Activated CD4-positive, CD25-positive, alpha-beta regulatory T cell treated with anti-CD3 and anti-CD28 coated beads, Interleukin-2, amount 50 U/mL, for 16 hours (primary cell): Measurements from ENCODE around the gene MACF1.
A peak's percentile ranks its signal among the peaks of the same experiment; 100 is the strongest.
"Not testable (repeated sequence)": the region's sequence is repeated elsewhere in the genome, so short reads cannot be mapped to it uniquely, and the experiment has no call there.

Experiments used
- DNase-seq: peaks from one replicate; pipeline ENCODE4 v3.0.0-alpha.2; 2020; ENCODE audit warnings: low read depth, low spot score

The MACF1 gene

DNA sequence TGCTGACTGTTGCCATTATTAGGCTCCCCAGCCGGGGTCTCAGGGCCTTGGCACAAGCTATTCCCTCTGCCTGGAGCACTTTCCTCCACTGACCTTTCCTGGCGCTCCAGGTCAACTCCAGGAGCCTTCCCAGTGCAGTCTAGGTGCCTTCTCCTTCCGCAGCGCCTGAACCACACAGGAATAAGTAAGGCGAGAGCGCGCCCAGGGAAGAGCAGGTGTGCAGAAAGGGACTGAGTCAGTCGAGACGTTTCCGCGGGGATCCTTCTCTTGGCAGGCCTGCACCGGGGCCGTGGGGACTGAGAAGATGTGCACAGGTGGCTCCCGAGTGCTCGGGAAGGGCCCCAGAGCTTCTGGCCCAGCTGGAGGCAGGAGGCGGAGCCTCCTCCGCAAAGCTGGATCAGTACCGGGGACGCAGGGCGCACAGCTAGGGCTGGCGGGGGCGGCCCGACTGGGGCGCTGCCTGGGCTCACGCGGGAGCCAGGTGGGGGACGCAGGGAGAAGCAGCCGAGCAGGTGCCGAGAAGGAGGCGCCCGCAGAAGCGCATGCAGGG, 286.2 kb downstream of the MACF1 start:
- DNase-seq = no peak

DNA sequence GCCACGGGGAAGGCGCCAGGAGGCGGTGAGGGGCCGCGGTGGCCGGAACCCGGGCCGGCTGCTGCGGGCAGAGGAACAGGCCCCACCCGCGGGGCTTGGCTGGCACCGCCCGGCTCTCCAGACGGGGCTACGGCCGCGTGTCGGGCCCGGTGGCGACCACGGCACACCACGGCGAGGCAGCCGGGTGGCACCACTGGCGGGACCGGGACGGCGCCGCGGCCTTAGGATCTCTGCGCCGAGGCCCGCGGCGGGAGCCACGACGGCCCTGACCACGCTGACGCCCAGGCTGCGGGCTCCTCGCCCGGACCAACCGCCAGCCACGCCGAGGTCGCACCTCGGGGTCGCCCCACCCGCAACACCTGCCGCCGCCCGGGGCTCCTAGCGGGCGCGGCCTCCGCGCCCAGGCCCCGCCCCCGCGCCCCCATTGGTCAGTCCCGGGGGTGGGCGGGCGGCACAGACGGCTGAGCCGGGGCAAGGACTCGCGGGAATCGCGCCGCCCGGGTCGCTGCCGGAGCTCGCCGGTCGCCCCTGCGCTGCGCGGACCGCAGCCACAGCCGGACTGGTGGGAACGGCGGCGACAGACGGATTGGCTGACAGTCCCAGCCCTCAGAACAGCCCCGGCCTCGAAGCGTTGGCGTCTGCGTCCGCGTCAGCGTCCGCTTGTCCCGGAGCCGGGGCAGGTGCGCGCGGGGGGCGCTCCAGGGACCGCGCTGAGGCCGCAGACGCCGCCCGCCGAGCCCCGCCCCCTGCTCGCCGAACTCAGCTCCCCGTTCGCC, 286.8 kb downstream of the MACF1 start, which contains the start of gene BMP8A:
BMP8A (plus strand) TSS at position 491 of the 776 bp plus-strand sequence. CDS start 356 bp downstream, outside the sequence.
- peak; percentile 40 for DNase-seq

DNA sequence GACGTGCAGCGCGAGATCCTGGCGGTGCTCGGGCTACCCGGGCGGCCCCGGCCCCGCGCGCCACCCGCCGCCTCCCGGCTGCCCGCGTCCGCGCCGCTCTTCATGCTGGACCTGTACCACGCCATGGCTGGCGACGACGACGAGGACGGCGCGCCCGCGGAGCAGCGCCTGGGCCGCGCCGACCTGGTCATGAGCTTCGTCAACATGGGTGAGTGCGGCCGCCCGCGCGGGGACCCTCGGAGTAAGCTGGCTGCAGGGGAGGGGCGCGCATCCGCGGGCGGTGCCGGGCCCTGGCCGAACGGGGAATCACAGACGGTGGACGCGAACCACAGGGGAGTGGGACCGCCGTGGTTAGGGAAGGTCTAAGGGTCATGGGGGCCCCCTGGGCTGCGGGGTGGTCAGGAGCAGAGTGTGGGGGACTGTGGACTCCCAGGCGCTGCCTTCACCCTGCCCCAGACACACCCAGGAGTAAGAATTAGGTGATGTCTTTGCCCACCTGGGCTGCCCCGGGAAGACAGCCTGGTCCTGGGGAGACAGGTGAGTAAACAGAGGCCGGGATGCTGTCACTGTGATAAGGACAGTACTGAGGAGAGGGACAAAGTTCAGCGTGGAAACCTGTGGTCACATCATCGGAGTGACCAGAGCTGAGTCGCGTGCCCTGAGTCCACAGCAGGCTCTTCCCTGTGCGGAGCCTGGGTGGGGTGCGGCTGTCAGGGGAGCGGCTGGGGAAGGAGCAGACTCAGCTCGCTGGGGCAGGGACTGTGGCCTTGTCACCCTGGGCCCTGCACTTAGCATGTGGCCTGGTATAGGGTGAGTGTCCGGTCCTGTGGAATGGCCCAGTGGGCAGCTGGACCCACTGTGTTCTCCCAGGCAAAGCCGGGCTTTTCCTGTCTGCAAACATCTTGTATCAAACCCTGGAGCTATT, 287.9 kb downstream of the MACF1 start:
- DNase-seq = not testable (repeated sequence)

DNA sequence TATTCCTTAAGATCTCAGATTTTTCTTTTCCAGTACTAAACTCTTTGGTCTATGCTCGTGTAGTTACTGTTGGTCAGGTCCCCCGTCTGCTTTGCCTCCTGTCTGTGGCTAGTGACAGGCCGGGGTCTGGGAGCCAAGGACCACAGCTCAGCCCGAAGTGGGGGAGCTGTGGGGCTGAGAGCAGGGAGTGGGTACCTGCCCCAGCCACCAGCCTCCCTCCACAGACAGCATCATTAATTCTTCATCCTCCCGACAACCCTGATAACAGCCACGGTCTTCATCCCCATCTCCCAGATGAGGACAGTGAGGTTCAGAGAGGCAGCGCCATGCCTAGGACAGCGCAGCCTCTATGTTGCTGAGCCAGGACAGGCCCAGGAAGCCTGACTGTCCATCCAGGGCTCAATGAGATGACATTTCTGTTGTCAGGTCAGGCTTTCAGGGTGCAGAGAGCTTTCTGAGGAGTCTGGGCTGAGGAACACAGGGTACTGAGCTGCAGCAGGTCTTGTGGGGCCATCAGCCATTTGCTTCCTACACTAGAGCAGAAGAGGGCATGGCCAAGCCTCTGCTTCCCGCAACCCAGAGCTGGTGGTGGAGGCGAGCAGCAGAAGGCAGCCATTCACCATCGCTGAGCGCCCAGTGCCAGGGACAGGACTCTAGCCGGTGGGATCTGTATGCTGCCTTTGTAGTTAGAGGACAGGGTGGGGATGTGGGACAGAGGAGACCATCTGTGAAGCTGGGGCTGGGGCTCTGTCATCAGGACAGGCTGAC, 288.7 kb downstream of the MACF1 start:
- DNase-seq = not testable (repeated sequence)

DNA sequence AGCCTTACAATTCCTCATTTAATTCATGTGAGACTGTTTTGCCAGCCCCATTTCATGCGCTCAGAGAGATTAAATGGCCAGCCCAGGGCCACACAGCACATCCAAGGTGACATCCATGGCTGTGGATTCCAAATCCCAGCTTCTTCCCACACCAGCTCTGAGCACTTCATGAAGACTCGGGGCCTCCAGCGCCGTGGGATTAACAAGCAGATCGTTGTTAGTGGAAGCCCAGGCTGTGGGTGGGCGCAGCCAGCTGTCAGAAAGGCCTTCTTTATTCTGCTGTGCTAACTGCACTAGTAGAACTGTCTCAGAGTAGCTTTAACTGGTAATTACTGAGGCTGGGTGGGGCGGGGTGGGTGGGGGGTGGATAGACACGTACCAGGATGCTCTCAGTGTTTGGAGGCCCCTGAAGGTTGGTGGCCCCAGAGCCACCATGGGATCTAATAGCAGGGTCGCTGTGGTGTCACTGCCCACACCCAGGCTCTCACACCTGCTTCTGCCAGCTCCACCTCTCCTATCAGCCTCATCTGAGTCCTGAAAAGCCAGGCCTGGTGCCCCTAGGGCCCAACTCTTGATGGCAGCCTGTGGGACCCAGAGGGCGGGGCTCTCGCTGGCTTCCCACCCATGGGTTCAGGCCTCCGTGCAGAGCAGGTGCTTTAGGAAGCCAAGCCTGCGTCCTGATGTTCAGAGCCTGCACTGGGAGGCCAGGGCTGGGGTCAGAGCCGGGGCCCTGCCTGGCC, 290.3 kb downstream of the MACF1 start:
- no peak for DNase-seq

DNA sequence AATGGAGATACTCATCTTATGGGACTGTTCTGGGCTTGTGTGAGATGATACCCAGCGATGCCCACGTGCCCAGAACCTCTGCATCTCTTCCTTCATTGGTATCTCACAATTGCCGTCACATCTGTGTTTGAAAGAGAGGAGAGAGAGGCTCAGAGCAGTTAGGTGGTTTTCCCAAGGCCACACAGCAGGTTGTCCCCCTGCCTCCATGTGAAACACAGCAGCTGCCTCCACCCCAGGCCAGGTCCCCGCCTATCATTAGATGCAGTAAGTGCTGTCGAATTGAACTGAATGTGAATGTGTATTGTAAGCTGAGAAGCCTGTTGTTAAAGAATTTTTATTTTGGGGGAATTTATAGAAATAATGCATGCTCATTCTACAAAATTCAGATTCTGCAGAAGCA, 292.0 kb downstream of the MACF1 start:
- DNase-seq = not testable (repeated sequence)

DNA sequence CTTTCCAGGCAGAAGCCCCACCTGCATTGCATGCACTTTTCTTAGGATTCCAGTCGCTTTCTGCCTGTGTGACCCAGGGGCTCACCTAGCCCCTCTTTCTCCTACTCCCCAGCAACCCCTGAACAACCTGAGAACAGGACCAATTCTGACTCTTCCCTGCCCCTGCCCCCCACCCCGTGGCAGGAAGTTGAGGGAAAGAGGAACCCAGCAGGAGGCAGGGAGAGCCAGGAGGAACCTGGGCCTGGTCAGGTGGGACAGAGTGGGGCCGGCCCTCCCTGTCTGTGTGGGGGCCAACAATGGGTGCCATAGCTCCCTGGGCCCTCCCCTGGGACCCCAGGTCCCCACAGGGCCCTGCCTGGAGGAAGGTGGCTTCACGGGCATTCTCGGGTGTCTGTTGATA, 293.1 kb downstream of the MACF1 start:
- DNase-seq = no peak

DNA sequence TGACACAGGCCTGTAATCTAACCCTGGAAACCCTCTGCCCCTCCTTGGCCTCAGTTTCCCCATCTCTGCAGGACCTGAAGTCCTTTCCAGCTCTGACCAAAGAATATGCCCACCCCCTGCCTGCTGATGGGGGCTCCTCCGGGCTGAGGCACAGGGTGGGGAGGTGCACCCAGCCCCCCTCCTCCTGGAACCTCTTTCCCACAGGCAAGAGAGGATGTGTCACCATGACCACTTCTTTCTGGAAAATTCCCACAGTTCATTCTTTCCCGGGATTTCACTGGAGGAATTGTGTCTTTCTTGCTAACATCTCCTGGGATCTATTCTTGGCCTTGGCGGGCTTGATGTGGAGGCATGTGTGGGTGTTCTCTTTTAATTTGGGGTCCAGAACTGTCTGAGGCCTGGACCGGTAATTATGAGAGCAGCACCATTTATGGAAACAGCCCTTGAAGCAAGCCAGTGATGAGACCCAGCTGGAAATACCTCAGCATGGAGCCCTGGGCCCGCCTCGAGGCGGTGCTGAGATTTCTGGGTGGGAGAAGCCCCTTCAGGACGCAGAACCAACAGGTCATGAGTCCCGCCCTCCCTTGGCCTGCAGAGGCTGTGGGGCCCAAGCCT, 293.7 kb downstream of the MACF1 start:
- not testable (repeated sequence) for DNase-seq

DNA sequence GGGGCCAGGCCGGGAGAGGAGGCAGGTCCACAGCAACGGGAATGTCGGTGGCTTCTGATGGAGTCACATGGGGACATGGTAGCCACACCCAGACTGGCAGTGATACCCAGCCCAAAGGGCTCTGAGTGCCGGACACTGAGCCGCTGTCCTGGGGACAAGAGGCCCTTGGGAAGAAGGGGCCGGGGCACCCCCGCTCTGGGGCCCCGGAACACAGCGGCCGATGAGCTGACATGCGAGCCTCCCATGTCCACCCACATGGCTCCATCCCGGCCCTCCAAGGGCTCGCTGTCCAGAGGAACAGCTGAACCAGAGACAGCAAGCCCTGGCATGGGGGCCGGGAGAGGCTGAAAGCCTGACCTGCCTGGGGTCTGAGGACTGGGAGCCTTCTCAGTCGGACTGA, 294.3 kb downstream of the MACF1 start:
- DNase-seq = not testable (repeated sequence)

DNA sequence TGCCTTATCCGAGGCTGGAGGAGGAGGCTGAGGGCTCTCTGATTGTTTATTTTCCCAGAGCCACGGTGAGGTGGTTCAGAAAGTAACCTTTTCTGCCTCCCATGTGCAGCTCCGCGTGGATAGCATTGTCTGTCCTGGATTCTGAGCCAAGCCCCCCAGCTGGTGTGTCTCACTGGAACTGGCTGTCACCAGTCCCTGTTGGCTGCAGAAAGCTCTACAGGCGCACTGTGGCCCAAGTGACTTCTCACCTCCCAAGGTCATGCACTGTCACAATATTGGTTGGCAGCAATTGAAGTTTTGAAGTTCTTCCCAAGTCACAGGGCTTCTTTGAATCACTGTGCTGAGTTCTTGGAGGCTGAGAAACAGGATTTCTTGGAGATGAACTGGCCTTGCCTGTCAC, 295.2 kb downstream of the MACF1 start:
- no peak for DNase-seq

DNA sequence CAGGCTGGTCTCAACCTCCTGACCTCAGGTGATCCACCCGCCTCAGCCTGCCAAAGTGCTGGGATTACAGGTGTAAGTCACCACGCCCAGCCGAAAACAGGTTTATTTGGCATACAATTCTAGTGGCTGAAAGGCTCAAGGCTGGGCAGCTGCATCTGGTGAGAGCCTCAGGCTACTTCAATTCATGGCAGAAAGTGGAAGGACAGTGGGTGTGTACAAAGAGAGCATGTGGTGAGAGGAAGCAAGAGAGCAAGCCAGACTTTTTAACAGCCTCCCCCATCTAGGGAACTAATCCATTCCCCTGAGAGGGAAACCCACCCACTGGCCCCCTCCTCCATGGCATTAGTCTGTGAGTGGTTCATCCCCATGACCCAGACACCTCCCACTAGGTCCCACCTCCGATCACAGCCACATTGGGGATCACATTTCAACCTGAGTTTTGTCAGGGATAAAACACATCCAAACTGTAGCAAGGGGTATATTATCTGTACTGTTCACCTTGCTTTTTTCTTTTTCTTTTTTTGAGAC, 296.4 kb downstream of the MACF1 start:
- no peak for DNase-seq

DNA sequence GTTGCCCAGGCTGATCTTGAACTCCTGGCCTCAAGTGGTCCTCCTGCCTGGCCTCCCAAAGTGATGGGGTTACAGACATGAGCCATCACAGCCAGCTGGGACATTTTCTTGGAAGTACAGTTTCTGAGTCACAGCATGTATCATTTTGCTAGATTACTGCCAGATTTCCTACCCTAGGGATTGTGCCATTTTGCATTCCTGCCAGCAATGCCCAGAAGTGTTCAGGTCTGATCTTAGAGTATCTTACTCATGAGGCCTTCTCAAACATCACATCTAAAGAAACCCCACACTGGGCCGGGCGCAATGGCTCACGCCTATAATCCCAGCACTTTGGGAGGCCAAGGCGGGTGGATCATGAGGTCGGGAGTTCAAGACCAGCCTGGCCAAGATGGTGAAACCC, 297.2 kb downstream of the MACF1 start:
- no peak for DNase-seq

DNA sequence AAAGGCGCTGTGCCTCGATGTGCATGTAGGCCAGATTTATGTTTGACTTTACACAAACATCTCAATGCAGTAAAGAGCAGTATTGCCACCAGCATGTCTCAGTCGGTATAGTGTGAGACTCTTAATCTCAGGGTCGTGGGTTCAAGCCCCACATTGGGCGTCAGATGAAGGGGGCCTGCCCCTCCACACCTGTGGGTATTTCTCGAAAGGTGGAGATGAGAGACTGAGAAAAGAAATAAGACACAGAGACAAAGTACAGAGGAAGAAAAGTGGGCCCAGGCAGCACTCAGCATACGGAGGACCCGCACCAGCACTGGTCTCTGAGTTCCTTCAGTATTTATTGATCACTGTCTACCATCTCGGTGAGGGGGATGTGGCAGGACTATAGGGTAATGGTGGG, 299.9 kb downstream of the MACF1 start:
- not testable (repeated sequence) for DNase-seq

DNA sequence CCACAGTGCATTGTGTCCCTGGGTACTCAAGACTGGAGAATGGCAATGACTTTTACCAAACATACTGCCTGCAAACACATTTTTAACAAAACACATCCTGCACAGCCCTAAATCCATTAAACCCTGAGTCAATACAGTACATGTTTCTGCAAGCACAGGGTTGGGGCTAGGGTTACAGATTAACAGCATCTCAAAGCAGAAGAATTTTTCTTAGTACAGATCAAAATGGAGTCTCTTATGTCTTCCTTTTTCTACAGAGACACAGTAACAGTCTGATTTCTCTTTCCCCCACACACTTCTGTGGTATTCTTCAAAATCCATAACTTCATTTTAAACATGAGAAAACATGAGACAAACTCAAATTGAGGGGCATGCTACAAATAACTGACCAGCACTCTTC, 300.8 kb downstream of the MACF1 start:
- no peak for DNase-seq

DNA sequence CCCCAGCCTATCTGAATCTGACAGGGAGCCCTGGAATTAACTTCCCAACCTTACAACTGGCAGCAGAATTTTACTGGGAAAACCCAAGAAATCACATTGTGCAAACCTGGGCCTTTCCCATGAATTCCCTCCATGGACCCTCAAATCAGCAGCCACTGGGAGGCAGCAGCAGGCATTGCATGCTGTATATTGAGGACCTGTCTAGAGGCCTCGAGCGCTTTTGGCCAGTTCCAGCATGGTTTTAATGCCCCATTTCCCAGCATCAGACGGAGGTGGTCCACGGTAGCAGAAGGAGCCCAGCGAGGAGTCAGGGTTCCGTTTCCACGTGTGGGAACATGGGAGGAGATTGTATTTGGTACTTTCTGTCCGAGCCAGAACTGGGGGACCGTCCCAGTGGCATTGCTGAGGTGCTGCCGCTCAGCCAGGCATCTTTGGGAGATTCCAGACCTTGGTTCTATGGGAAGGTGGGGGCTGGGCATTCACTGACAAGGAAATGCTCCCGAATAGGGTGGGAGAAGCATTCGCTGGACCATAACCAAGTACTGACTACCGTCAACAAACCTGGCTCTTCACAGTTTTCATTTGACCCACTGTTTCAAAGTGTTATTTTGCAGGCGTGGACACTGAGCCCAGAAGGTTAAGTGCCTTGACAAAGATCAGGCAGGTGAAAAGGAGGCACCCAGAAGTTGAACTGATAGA, 302.9 kb downstream of the MACF1 start:
- no peak for DNase-seq

DNA sequence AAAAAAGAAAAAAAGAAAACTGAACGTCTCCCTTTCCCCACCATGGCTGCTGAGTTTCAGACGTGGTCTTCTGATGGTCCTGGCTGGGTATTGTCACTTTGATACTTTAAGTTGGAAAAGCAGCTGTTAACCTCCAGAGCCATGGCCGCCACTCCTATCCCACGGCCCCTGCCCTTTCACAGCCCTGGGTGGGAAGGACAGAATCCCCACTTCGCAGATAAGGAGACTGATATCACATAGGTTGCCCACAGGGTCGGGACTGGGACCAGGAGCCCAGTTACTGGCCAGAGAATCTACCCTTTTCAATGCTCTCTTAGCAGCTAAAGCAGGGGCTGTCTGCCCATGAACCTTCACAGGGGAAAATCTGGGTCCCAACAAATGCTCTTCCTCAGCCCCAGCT, 303.8 kb downstream of the MACF1 start:
- no peak for DNase-seq

DNA sequence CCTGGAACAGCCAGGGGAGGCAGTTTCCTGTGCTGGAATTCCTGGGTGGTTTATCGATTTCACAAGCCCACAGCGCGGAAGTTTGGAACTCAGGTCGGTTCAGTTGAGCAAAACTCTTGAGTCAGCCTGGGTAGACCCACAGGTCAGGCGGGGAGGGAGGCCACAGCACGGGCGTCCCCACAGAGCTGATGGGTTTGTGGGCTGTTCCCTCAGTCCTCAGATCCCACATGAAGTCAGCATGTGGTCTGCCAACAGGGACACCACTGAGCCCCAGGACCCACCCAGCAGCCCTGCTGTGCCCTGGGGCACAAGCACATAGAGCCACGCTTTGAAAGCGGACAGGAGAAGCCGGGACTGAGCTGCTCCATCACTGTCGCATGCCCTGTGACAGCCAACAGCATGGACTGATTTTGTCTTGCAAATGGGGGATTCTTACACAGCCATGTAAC, 304.4 kb downstream of the MACF1 start:
- DNase-seq = no peak

DNA sequence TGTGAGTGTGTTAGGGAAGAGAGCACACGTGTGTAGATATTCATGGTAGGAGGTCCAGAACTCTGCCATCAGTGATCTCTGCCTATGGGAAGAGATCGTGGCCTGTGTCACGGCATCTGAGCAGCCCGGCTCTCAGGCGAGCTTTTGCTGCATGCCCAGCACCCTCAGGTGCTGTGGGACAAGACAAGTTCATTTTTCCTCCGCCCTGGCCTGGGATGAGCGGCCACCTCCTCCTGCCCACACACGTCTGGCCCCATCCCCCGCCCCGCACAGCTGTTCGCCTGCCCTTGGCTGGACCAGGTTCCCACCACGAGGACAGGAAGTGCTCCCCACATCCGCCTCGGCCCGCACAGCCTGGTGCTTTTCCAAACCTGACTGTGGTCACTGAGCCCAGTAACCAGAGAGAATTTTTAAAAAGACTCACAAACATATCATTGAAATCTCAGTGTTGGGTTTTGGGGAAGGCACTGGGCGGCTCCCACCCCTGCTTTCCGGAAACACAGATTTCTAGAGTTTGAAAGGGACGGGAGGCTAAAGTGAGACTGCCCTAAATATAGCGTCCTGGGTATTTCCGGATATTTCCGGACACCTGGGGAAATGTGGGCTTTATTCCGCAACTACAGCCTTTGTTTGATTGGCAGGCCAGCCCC, 305.0 kb downstream of the MACF1 start:
- DNase-seq = no peak
